H9 (cell line): ENCODE data around the gene TNFAIP8L3. TPM values are rescaled to one million over a fixed set of nuclear protein-coding genes. Genes with fewer than 3 reads are reported as not detected.

Experiments
- DNase-seq: peaks from one replicate; pipeline ENCODE4 v3.0.0-alpha.2; 2017
- H2AFZ ChIP-seq: one replicate; pipeline ENCODE4 v1.6.1; 2013; ENCODE audit warnings: mild to moderate bottlenecking, low read length, control low read depth, moderate library complexity
- H2AK5ac ChIP-seq: 2 replicates; pipeline ENCODE4 v1.6.1; 2013; ENCODE audit warnings: low read length, control low read depth, mixed read lengths; ENCODE audit not compliant: insufficient read length
- H2BK120ac ChIP-seq: one replicate; pipeline ENCODE4 v1.6.1; 2013; ENCODE audit warnings: low read depth, mild to moderate bottlenecking, low read length, control low read depth, inconsistent platforms; ENCODE audit not compliant: poor library complexity, severe bottlenecking
- H2BK12ac ChIP-seq: 2 replicates; pipeline ENCODE4 v1.6.1; 2013; ENCODE audit warnings: low read length, control low read depth, mixed read lengths, low read depth; ENCODE audit not compliant: insufficient read length
- H2BK15ac ChIP-seq: 2 replicates; pipeline ENCODE4 v1.6.1; 2013; ENCODE audit warnings: low read depth, low read length, control low read depth
- H2BK20ac ChIP-seq: one replicate; pipeline ENCODE4 v1.6.1; 2013; ENCODE audit warnings: low read depth, mild to moderate bottlenecking, low read length, control low read depth, inconsistent platforms; ENCODE audit not compliant: poor library complexity, severe bottlenecking
- H2BK5ac ChIP-seq: 2 replicates; pipeline ENCODE4 v1.6.1; 2013; ENCODE audit warnings: low read length, control low read depth, mixed read lengths; ENCODE audit not compliant: insufficient read length
- H3K14ac ChIP-seq: 2 replicates; pipeline ENCODE4 v1.6.1; 2013; ENCODE audit warnings: low read length, control low read depth; ENCODE audit not compliant: insufficient read depth
- H3K18ac ChIP-seq: 2 replicates; pipeline ENCODE4 v1.6.1; 2013; ENCODE audit warnings: low read depth, mild to moderate bottlenecking, mixed read lengths, low read length, control low read depth; ENCODE audit not compliant: insufficient read length
- H3K23ac ChIP-seq: 2 replicates; pipeline ENCODE4 v1.6.1; 2013; ENCODE audit warnings: low read length, control low read depth, mixed read lengths, low read depth; ENCODE audit not compliant: insufficient read length
- H3K23me2 ChIP-seq: 2 replicates; pipeline ENCODE4 v1.6.1; 2013; ENCODE audit warnings: low read depth, mild to moderate bottlenecking, mixed read lengths, low read length, control low read depth; ENCODE audit not compliant: insufficient read length, poor library complexity, severe bottlenecking
- H3K27ac ChIP-seq: 2 replicates; pipeline ENCODE4 v1.5.1; 2013; ENCODE audit warnings: low read length, control low read depth, mixed read lengths, low read depth; ENCODE audit not compliant: insufficient read length
- H3K27me3 ChIP-seq: 2 replicates; pipeline ENCODE4 v1.6.1; 2013; ENCODE audit warnings: low read length, control low read depth, inconsistent platforms; ENCODE audit not compliant: insufficient read depth
- H3K4ac ChIP-seq: 2 replicates; pipeline ENCODE4 v1.6.1; 2013; ENCODE audit warnings: low read depth, mild to moderate bottlenecking, control low read depth, inconsistent platforms, low read length, moderate library complexity
- H3K4me1 ChIP-seq: 2 replicates; pipeline ENCODE4 v1.6.1; 2013; ENCODE audit warnings: low read length, control low read depth, inconsistent platforms; ENCODE audit not compliant: insufficient read depth
- H3K4me2 ChIP-seq: 2 replicates; pipeline ENCODE4 v1.6.1; 2013; ENCODE audit warnings: low read length, control low read depth, mixed read lengths; ENCODE audit not compliant: insufficient read length, insufficient read depth
- H3K56ac ChIP-seq: 2 replicates; pipeline ENCODE4 v1.6.1; 2013; ENCODE audit warnings: low read depth, mild to moderate bottlenecking, mixed read lengths, low read length, control low read depth; ENCODE audit not compliant: insufficient read length
- H3K79me1 ChIP-seq: 2 replicates; pipeline ENCODE4 v1.6.1; 2013; ENCODE audit warnings: low read depth, mild to moderate bottlenecking, moderate library complexity, low read length, control low read depth, inconsistent platforms; ENCODE audit not compliant: insufficient read depth, poor library complexity, severe bottlenecking
- H3K79me2 ChIP-seq: 2 replicates; pipeline ENCODE4 v1.6.1; 2013; ENCODE audit warnings: low read length, control low read depth, inconsistent platforms; ENCODE audit not compliant: insufficient read depth
- H3K9ac ChIP-seq: 2 replicates; pipeline ENCODE4 v1.6.1; 2013; ENCODE audit warnings: low read length, control low read depth, mixed read lengths; ENCODE audit not compliant: insufficient read length; ENCODE audit errors: extremely low read depth
- H3K9me3 ChIP-seq: one replicate; pipeline ENCODE4 v1.6.1; 2013; ENCODE audit warnings: low read depth, low read length, inconsistent platforms; ENCODE audit not compliant: control insufficient read depth
- H3T11ph ChIP-seq: one replicate; pipeline ENCODE4 v1.6.1; 2013; ENCODE audit warnings: mild to moderate bottlenecking, low read length, control low read depth, inconsistent platforms
- H4K20me1 ChIP-seq: one replicate; pipeline ENCODE4 v1.6.1; 2013; ENCODE audit not compliant: control insufficient read depth, insufficient read length, insufficient read depth
- H4K5ac ChIP-seq: 2 replicates; pipeline ENCODE4 v1.6.1; 2013; ENCODE audit warnings: low read depth, mild to moderate bottlenecking, mixed read lengths, low read length, control low read depth; ENCODE audit not compliant: insufficient read length
- H4K8ac ChIP-seq: replicated peaks from 2 replicates; pipeline ENCODE4 v1.6.1; 2013; ENCODE audit warnings: low read length, control low read depth, mixed read lengths, low read depth; ENCODE audit not compliant: insufficient read length
- H4K91ac ChIP-seq: 2 replicates; pipeline ENCODE4 v1.6.1; 2013; ENCODE audit warnings: low read depth, mild to moderate bottlenecking, moderate library complexity, mixed read lengths, low read length, control low read depth; ENCODE audit not compliant: insufficient read length
- H3K27ac Mint-ChIP-seq, 3 experiments: 2 replicates in 2 of 3; 3 replicates in 1 of 3; pipeline ENCODE4 v1.8.0; 2020 to 2021; ENCODE audit warnings: mixed read lengths in 3 of 3, mild to moderate bottlenecking in 1 of 3, moderate library complexity in 1 of 3
- H3K27me3 Mint-ChIP-seq: 2 replicates; pipeline ENCODE4 v1.8.0; 2021; ENCODE audit warnings: low read depth, mild to moderate bottlenecking, moderate library complexity, mixed read lengths
- H3K36me3 Mint-ChIP-seq, 3 experiments: 2 replicates in 2 of 3; 3 replicates in 1 of 3; pipeline ENCODE4 v1.8.0; 2020 to 2021; ENCODE audit warnings: low read depth in 3 of 3, mixed read lengths in 3 of 3; ENCODE audit not compliant: insufficient read depth in 1 of 3
- H3K4me1 Mint-ChIP-seq, 2 experiments: 2 replicates each; pipeline ENCODE4 v1.8.0; 2020; ENCODE audit warnings: mixed read lengths in 2 of 2
- H3K4me3 Mint-ChIP-seq, 2 experiments: 2 replicates in 1 of 2; 3 replicates in 1 of 2; pipeline ENCODE4 v1.8.0; 2020 to 2021; ENCODE audit warnings: mild to moderate bottlenecking in 2 of 2, mixed read lengths in 2 of 2, moderate library complexity in 1 of 2
- H3K9me3 Mint-ChIP-seq, 2 experiments: 2 replicates in 1 of 2; 3 replicates in 1 of 2; pipeline ENCODE4 v1.8.0; 2020; ENCODE audit warnings: mild to moderate bottlenecking in 2 of 2, mixed read lengths in 2 of 2, moderate library complexity in 1 of 2
- CTCF ChIP-seq: fragments of 200-600 bp; sonication (generic); conservative IDR thresholded peaks from 3 replicates; pipeline ENCODE4 v1.8.0; 2021; ENCODE audit warnings: antibody characterized with exemption, mild to moderate bottlenecking
- WGBS: extraction: QIAGEN DNeasy Blood & Tissue Kit; methylation state at CpG from one replicate; pipeline ENCODE4 v1.1.7; 2013; ENCODE audit warnings: missing lambda C conversion rate, low lambda C conversion rate, mixed read lengths; ENCODE audit not compliant: insufficient read length; ENCODE audit errors: extremely low coverage; 5-methylcytosine and 5-hydroxymethylcytosine counted together
- total RNA-seq: library from RNA; stranded (reverse); gene quantifications from 2 replicates; pipeline ENCODE4 v1.2.1, GENCODE V29; 2021

The TNFAIP8L3 gene
- total RNA-seq, 1 experiment from 2014 or later, result 0.22 TPM

- H3K36me3 Mint-ChIP-seq, result peaks cover 0 to 2% (median 0%) of the 10 kb centered on the region in 3 experiments; a peak in 2 of 7 replicates
- H3K4ac ChIP-seq, result no peak overlapping the region
- H4K20me1 ChIP-seq, result no peaks in the 10 kb centered on the region
Measured at GRCh38 chr15:51119120-51119519, 24.4 kb upstream of the TNFAIP8L3 start.

More at GRCh38 chr15:51119120-51119519, 24.4 kb upstream of the TNFAIP8L3 start:
- Mint-ChIP-seq H3K27ac (no peak overlapping the region), H3K27me3 (peaks cover 3% of the 10 kb centered on the region; the same call in 1 of the 2 replicates), H3K9me3 (peaks cover 4 to 8% of the 10 kb centered on the region in 2 experiments; a peak in 4 of 5 replicates), H3K4me1 (peaks cover 0 to 12% of the 10 kb centered on the region in 2 experiments; a peak in 2 of 4 replicates), H3K4me3 (no peak overlapping the region)
- Histone ChIP-seq H3K23me2 (no peaks in the 10 kb centered on the region), H2AK5ac (no peak overlapping the region), H3K4me1 (no peaks in the 10 kb centered on the region), H3K27ac (no peak overlapping the region), H4K91ac (no peak overlapping the region), H3K18ac (no peak overlapping the region), H3K9ac (no peak overlapping the region), H2BK20ac (no peak overlapping the region), H2AFZ (no peak overlapping the region), H4K5ac (no peak overlapping the region), H3K23ac (no peak overlapping the region), H4K8ac (no peak overlapping the region), H3K27me3 (no peaks in the 10 kb centered on the region), H2BK12ac (no peak overlapping the region), H3T11ph (no peak overlapping the region), H3K9me3 (no peaks in the 10 kb centered on the region), H2BK5ac (no peak overlapping the region), H3K79me1 (no peaks in the 10 kb centered on the region), H3K14ac (no peak overlapping the region), H3K79me2 (no peaks in the 10 kb centered on the region), H2BK15ac (no peak overlapping the region), H2BK120ac (no peak overlapping the region), H3K4me2 (no peak overlapping the region), H3K56ac (no peak overlapping the region)
- no peak for DNase-seq
- no CpG with 5 or more reads among the region's 3 CpGs for WGBS
- TF ChIP-seq CTCF, result no peak
